COLO668 (cell line): ENCODE measurements around the gene ZBTB7A.

Source experiments
- DNase-seq: peaks from one replicate; lab custom pipeline; 2025; ENCODE audit not compliant: unreplicated experiment; lab: John Stamatoyannopoulos, UW

Gene ZBTB7A

GRCh38 chr19:4066682-4067395 is at the start of gene ZBTB7A:
Gene ZBTB7A, minus strand, starts transcription at chr19:4066899. Its CDS starts 11,667 bp downstream, at chr19:4055232.
- DNase-seq, result peak; percentile 71

- DNase-seq, result no peak
Observed at GRCh38 chr19:4115818-4116385, 49.2 kb upstream of the ZBTB7A start.

- DNase-seq, result no peak
Observed at GRCh38 chr19:4115050-4115817, 48.5 kb upstream of the ZBTB7A start.

- DNase-seq, result no peak
Observed at GRCh38 chr19:4114181-4114580, 47.5 kb upstream of the ZBTB7A start.

GRCh38 chr19:4113398-4114088 is 46.8 kb upstream of the ZBTB7A start:
- no peak for DNase-seq

GRCh38 chr19:4112367-4112766 is 45.7 kb upstream of the ZBTB7A start:
- DNase-seq, result no peak

GRCh38 chr19:4109626-4109945 is 42.9 kb upstream of the ZBTB7A start:
- no peak for DNase-seq

- no peak for DNase-seq
Observed at GRCh38 chr19:4108767-4109625, 42.3 kb upstream of the ZBTB7A start.

GRCh38 chr19:4103080-4103433 is 36.4 kb upstream of the ZBTB7A start:
- DNase-seq, result no peak

GRCh38 chr19:4102339-4103079 is 35.8 kb upstream of the ZBTB7A start:
- DNase-seq, result no peak

GRCh38 chr19:4101496-4101770 is 34.7 kb upstream of the ZBTB7A start:
- no peak for DNase-seq

- no peak for DNase-seq
Observed at GRCh38 chr19:4100647-4101495, 34.2 kb upstream of the ZBTB7A start.

- DNase-seq, result no peak
Observed at GRCh38 chr19:4099041-4099764, 32.5 kb upstream of the ZBTB7A start.

- DNase-seq, result no peak
Observed at GRCh38 chr19:4098493-4098892, 31.8 kb upstream of the ZBTB7A start.

GRCh38 chr19:4097501-4097900 is 30.8 kb upstream of the ZBTB7A start:
- DNase-seq, result no peak

- no peak for DNase-seq
Observed at GRCh38 chr19:4096049-4096892, 29.6 kb upstream of the ZBTB7A start.

GRCh38 chr19:4095488-4095844 is 28.8 kb upstream of the ZBTB7A start:
- no peak for DNase-seq
